Upper lobe of right lung (tissue), 1 donor: ENCODE measurements around the gene OPTC. TPM values are rescaled to one million over a fixed set of nuclear protein-coding genes. Genes with fewer than 3 reads are reported as not detected.

ENCODE experiments used
- ATAC-seq: fragments of 200-7000 bp; cut with Tn5 transposase; one replicate; pipeline ENCODE4 v1.9.1; 2020; ENCODE audit warnings: mild to moderate bottlenecking, moderate library complexity
- DNase-seq: peaks from one replicate; pipeline ENCODE4 v3.0.0-alpha.2; 2020
- H3K27ac ChIP-seq: fragments of 200-600 bp; one replicate; pipeline ENCODE4 v1.8.0; 2022
- H3K27me3 ChIP-seq: fragments of 200-600 bp; one replicate; pipeline ENCODE4 v1.8.0; 2022; ENCODE audit warnings: mild to moderate bottlenecking
- H3K36me3 ChIP-seq: fragments of 200-600 bp; one replicate; pipeline ENCODE4 v1.8.0; 2022
- H3K4me1 ChIP-seq: fragments of 200-600 bp; one replicate; pipeline ENCODE4 v1.8.0; 2022
- H3K4me3 ChIP-seq: fragments of 200-600 bp; one replicate; pipeline ENCODE4 v1.8.0; 2022; ENCODE audit warnings: mild to moderate bottlenecking
- H3K9me3 ChIP-seq: fragments of 200-600 bp; one replicate; pipeline ENCODE4 v1.8.0; 2022
- CTCF ChIP-seq: fragments of 200-600 bp; IDR thresholded peaks from one replicate; pipeline ENCODE4 v1.8.0; 2022; ENCODE audit warnings: antibody characterized with exemption
- intact Hi-C: fragments of 100-400 bp; cut with DNase I; formaldehyde crosslinking; loops from one replicate; pipeline ENCODE4 v1.11.0; 2022
- total RNA-seq: library from RNA; stranded (reverse); fragmentation: NEBNext Ultra II Directional; extraction: Animal tissue kit (Norgen Biotek cat#: 25700); gene quantifications from one replicate; pipeline ENCODE4 v1.2.1, GENCODE V29; 2021
- donor health status: DM: no; HTN: yes; CAD: no; lungs with severe emphysema.

OPTC gene
- total RNA-seq, 1 donor from 2014 or later: not detected

DNA sequence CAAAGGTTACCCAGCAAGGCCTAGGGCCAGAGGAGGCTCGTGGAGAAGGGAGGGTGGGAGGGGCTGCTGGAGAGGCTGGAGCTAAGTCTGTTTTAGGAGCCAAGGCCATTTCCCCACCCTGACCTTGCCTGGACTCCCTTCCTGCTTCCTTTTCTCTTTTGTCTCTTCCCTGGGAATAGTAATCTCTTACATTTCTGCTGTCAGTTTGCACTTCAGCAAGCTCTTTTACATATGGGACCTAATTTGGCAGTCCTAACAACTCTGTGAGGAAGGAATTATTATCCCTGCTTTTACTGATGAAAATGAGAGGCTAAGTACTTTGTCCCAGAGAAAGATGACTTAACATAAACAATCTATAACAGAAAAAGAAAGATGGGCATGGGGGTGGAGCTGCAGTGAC is 13.8 kb downstream of the OPTC start:
- H3K4me3 ChIP-seq: no peak overlapping the region
- intact Hi-C loops: loop anchor here (10.0 kb wide), 1 partner anchor 117 kb away; the partner anchor contains the start of gene ATP2B4
- no peaks in the 10 kb centered on the region for H3K9me3 ChIP-seq
- no peak for TF ChIP-seq CTCF
- no peak for ATAC-seq
- no peaks in the 10 kb centered on the region for H3K36me3 ChIP-seq
- H3K4me1 ChIP-seq: peaks cover 16% of the 10 kb centered on the region
- H3K27ac ChIP-seq: no peak overlapping the region
- no peak for DNase-seq
- no peaks in the 10 kb centered on the region for H3K27me3 ChIP-seq

DNA sequence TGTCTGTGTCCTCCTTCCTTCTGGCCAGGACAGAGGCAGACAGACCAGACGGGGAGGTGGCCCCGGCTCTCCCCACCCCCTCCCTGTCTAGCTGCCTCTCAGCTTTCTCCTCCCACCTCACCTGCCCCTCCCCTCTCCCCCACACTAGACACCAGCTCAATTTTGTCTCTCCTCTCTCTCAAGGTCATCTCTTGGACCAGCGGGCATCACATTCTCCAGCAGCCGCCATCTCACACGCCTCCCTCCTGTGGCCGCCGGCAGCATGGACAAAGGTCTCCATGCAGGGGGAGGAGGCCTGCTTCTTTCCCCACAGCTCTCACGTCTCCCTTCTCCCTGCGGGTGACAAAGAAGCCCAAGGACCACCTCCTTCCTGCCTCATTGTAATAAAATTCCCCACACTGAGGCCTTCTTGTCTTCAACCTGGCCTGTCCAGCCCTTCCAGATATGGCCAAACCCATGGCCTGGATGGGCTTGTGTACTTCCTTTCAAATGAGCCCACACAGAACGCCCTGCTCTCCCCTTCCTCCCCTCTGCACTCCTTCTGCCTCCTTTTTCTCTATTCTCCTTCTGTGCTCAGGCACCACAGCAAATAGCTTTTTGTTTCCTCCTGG is 14.6 kb downstream of the OPTC start:
- TF ChIP-seq CTCF: no peak
- H3K27me3 ChIP-seq: no peaks in the 10 kb centered on the region
- DNase-seq (no peak), ATAC-seq (no peak)
- no peak overlapping the region for H3K4me3 ChIP-seq
- H3K4me1 ChIP-seq: peaks cover 24% of the 10 kb centered on the region
- intact Hi-C loops: loop anchor here (10.0 kb wide), 1 partner anchor 116 kb away; the partner anchor contains the start of gene ATP2B4
- H3K9me3 ChIP-seq: no peaks in the 10 kb centered on the region
- H3K27ac ChIP-seq: no peak overlapping the region
- no peaks in the 10 kb centered on the region for H3K36me3 ChIP-seq

- TF ChIP-seq CTCF: no peak
- peaks cover 26% of the 10 kb centered on the region for H3K4me1 ChIP-seq
- no peak overlapping the region for H3K27ac ChIP-seq
- H3K4me3 ChIP-seq: no peak overlapping the region
- ATAC-seq (no peak), DNase-seq (no peak)
- no peaks in the 10 kb centered on the region for H3K36me3 ChIP-seq
- H3K27me3 ChIP-seq: no peaks in the 10 kb centered on the region
- intact Hi-C loops: loop anchor here (10.0 kb wide), 1 partner anchor 116 kb away; the partner anchor contains the start of gene ATP2B4
- H3K9me3 ChIP-seq: no peaks in the 10 kb centered on the region
Measured at GRCh38 chr1:203509135-203509534, 15.2 kb downstream of the OPTC start.

DNA sequence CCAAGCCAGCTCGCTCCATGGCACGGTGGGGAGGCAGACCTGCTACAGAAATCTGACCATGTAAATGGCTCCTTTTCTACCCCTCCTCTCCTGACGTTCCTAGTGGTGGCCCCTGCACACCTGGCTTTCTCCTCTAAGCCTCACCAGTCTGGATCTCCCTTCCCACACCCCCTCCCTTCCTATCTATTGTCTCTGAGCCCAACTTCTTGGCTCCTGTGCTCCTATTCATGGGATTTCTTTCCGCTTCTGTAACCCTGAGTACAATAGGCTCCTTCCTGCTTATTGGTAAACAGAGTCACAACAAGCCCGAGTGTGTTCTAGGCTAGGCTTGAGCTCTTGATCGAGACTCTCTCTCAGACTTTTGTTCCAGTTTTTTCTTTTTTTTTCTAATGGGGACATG is 17.6 kb downstream of the OPTC start:
- no peaks in the 10 kb centered on the region for H3K36me3 ChIP-seq
- peaks cover 26% of the 10 kb centered on the region for H3K4me1 ChIP-seq
- no peak overlapping the region for H3K4me3 ChIP-seq
- H3K9me3 ChIP-seq: no peaks in the 10 kb centered on the region
- H3K27me3 ChIP-seq: no peaks in the 10 kb centered on the region
- TF ChIP-seq CTCF: no peak
- ATAC-seq (no peak), DNase-seq (no peak)
- intact Hi-C loops: no loop called here
- H3K27ac ChIP-seq: no peak overlapping the region

DNA sequence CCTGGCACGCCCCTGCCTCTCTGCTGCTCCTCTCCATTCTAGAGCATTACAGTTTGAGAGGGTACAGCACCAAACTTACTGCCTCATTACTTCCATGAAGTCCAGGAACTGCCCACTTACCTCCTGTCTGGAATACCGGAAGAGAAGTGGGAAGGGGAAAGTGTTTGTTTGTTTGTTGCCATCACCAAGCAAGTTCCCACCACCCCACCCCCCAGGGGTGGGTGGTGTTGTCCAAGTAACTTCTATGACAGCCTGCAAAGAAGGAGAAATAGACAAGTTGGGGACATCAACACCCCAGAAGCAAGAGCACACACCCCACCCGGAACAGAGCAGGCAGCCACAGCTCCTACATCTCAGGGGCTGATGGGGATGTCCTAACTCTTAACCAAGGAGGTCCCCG is 18.0 kb downstream of the OPTC start:
- ATAC-seq (no peak), DNase-seq (no peak)
- intact Hi-C loops: no loop called here

More for the DNA sequence above, 18.0 kb downstream of the OPTC start:
- no peaks in the 10 kb centered on the region for H3K9me3 ChIP-seq
- H3K27ac ChIP-seq: no peak overlapping the region
- no peak overlapping the region for H3K4me3 ChIP-seq
- H3K4me1 ChIP-seq: peaks cover 25% of the 10 kb centered on the region
- no peaks in the 10 kb centered on the region for H3K36me3 ChIP-seq
- TF ChIP-seq CTCF: no peak
- no peaks in the 10 kb centered on the region for H3K27me3 ChIP-seq
